ENCODE measurements around the gene FBXO39. TPM values are rescaled to one million over a fixed set of nuclear protein-coding genes. Genes with fewer than 3 reads are reported as not detected.

The FBXO39 gene
- total and polyA plus RNA-seq, 2 donors (not counting 3 experiments of a cell fraction or from before 2014, with no cell fraction given): 0.20 to 3.1 TPM

GRCh38 chr17:6796887-6797490 is 21.0 kb downstream of the FBXO39 start:
- Histone ChIP-seq H3K27ac (ENCODE audit: insufficient read depth, low read depth, low read length) (no peak overlapping the region), H3K9me1 (replicated peaks; ENCODE audit: control insufficient read depth, extremely low read depth, insufficient read depth, low read length) (no peaks in the 10 kb centered on the region), H2AFZ (ENCODE audit: low read depth, low read length) (no peak overlapping the region), H3K4me3 (replicated peaks in 1 of 3; ENCODE audit: insufficient read depth in 1 of 3, low read depth in 1 of 3, low read length in 3 of 3) (no peak overlapping the region), H3K9ac (replicated peaks; ENCODE audit: extremely low read depth, insufficient read depth, low read length) (no peak overlapping the region), H4K20me1 (replicated peaks; ENCODE audit: control insufficient read depth, extremely low read depth, insufficient read depth, low read length) (no peaks in the 10 kb centered on the region), H3K4me1 (ENCODE audit: control insufficient read depth, extremely low read depth, insufficient read depth, low read length) (no peaks in the 10 kb centered on the region), H3K4me2 (ENCODE audit: insufficient read depth, low read length) (no peak overlapping the region), H3K9me3 (replicated peaks; ENCODE audit: control insufficient read depth, insufficient read depth, low read length) (no peaks in the 10 kb centered on the region), H3K36me3 (ENCODE audit: control insufficient read depth in 2 of 2, extremely low read depth in 1 of 2, insufficient read depth in 2 of 2, low read length in 2 of 2) (no peaks in the 10 kb centered on the region), H3K79me2 (ENCODE audit: control insufficient read depth, insufficient read depth, low read length) (no peaks in the 10 kb centered on the region), H3K27me3 (ENCODE audit: control insufficient read depth in 2 of 2, insufficient read depth in 2 of 2, low read length in 2 of 2) (peaks cover 2 to 6% of the 10 kb centered on the region in 2 experiments)
- ChIA-PET CTCF (interaction anchor here (0.8 kb wide), 1 partner anchor 10 kb away, joined by 3 read pairs; no protein-coding TSS in a partner anchor), POLR2A (no interaction called here)
- BruUV-seq (replicated peaks): no TSS peak
- FAIRE-seq (no peak), DNase-seq (ENCODE audit: low read depth, low spot score) (no peak)
- intact Hi-C loops (cut with micrococcal nuclease): no loop called here
- no peak for TF ChIP-seq POLR2AphosphoS5 (IDR thresholded peaks at IDR 0.05; ENCODE audit: insufficient read depth, low read depth, low read length)
- no peak for TF ChIP-seq EZH2 (IDR thresholded peaks at IDR 0.05; ENCODE audit: borderline replicate concordance, low read depth, low read length, severe bottlenecking)
- no peak for TF ChIP-seq CTCF (IDR thresholded peaks at IDR 0.05; ENCODE audit: extremely low read depth in 1 of 2, insufficient read depth in 1 of 2, low read depth in 1 of 2, low read length in 2 of 2)
- TF ChIP-seq JUN (IDR thresholded peaks at IDR 0.05; ENCODE audit: borderline replicate concordance, insufficient read depth, insufficient read length, low read depth): no peak
- TF ChIP-seq, protein P1, sequence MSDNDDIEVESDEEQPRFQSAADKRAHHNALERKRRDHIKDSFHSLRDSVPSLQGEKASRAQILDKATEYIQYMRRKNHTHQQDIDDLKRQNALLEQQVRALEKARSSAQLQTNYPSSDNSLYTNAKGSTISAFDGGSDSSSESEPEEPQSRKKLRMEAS (IDR thresholded peaks at IDR 0.05; ENCODE audit: insufficient read depth, insufficient read length): no peak
- no peak for TF ChIP-seq MYC (IDR thresholded peaks at IDR 0.05; ENCODE audit: low read depth, low read length)
- TF ChIP-seq GATA2 (IDR thresholded peaks at IDR 0.05; ENCODE audit: insufficient read depth, insufficient read length, low read depth, low read length): no peak
- no peak for TF ChIP-seq POLR2A (IDR thresholded peaks at IDR 0.05; ENCODE audit: low read depth, low read length)
- no peak for TF ChIP-seq FOS (IDR thresholded peaks at IDR 0.05; ENCODE audit: borderline replicate concordance, insufficient read depth, low read length)
- dilution Hi-C loops (cut with MboI; ENCODE audit: extremely low pct_ligation_motif_present, low sequenced_read_pairs): no loop called here

All from endothelial cell of umbilical vein (primary cell).